Gastrocnemius medialis (tissue), 4 donors: ENCODE results near the gene PDYN. TPM values are rescaled to one million over a fixed set of nuclear protein-coding genes. Genes with fewer than 3 reads are reported as not detected.

Experiments used
- ATAC-seq, 2 donors: fragments of 150-250 bp; one replicate each; pipeline ENCODE4 v1.9.1; 2016
- DNase-seq, 2 donors: peaks; one replicate each; pipeline ENCODE4 v3.0.0-alpha.2; 2019
- H3K27ac ChIP-seq, 4 donors: fragments of 200-600 bp; sonication (generic); 1 replicate in 1 of 4; 2 replicates in 3 of 4; pipeline ENCODE4 v1.5.1; 2016 to 2018; ENCODE audit warnings: mild to moderate bottlenecking in 2 of 4, moderate library complexity in 1 of 4
- H3K27me3 ChIP-seq, 3 donors: fragments of 200-600 bp; sonication (generic) in 2 of 3; 1 replicate in 1 of 3; 2 replicates in 2 of 3; pipeline versions ENCODE4 v1.5.1 to v1.6.0; 2016 to 2019; ENCODE audit warnings: mild to moderate bottlenecking in 1 of 3, moderate library complexity in 1 of 3
- H3K36me3 ChIP-seq, 2 donors: fragments of 200-600 bp; sonication (generic) in 1 of 2; one replicate each; pipeline ENCODE4 v1.5.1; 2017 to 2018
- H3K4me1 ChIP-seq, 2 donors: fragments of 200-600 bp; sonication (generic) in 1 of 2; one replicate each; pipeline ENCODE4 v1.5.1; 2016 to 2017; ENCODE audit warnings: mild to moderate bottlenecking in 2 of 2
- H3K4me3 ChIP-seq, 4 donors: fragments of 200-600 bp; sonication (generic) in 3 of 4; 1 replicate in 1 of 4; 2 replicates in 3 of 4; pipeline ENCODE4 v1.5.1; 2016 to 2019; ENCODE audit warnings: mild to moderate bottlenecking in 2 of 4
- H3K9me3 ChIP-seq, 3 donors: fragments of 200-600 bp; sonication (generic) in 2 of 3; 1 replicate in 1 of 3; 2 replicates in 2 of 3; pipeline ENCODE4 v1.5.1; 2016 to 2019
- POLR2A ChIP-seq, 2 donors: fragments of 450-650 bp; IDR thresholded peaks; one replicate each; pipeline ENCODE4 v1.6.1; 2017; ENCODE audit warnings: antibody characterized with exemption in 2 of 2, mild to moderate bottlenecking in 2 of 2, moderate library complexity in 2 of 2
- in situ Hi-C, 4 donors: fragments of 200-750 bp; cut with MboI; loops; one replicate each; pipeline versions ENCODE4 v1.15.0 to v1.8.0; 2017; ENCODE audit warnings: low sequenced_read_pairs in 4 of 4
- intact Hi-C: fragments of 100-400 bp; cut with DNase I; formaldehyde crosslinking; loops from one replicate; pipeline ENCODE4 v1.15.1; 2023; ENCODE audit warnings: low total_unique reads
- total RNA-seq, 4 donors: library from RNA; depleted of rRNA; stranded (reverse); fragments of >200 nt; gene quantifications; one replicate each; pipeline versions ENCODE4 v1.1.0 to v1.2.3, GENCODE V29; 2016
- TF ChIP-seq, protein P1 (sequence below), 5 experiments: fragments of 450-650 bp in 3 of 5; fragments of 200-600 bp in 2 of 5; sonication (generic) in 2 of 5; IDR thresholded peaks in 4 of 5; conservative IDR thresholded peaks in 1 of 5; 1 replicate in 4 of 5; 2 replicates in 1 of 5; pipeline ENCODE4 v1.5.1; 2016 to 2019; ENCODE audit warnings: antibody characterized with exemption in 5 of 5, mild to moderate bottlenecking in 3 of 5, moderate library complexity in 3 of 5

The PDYN gene
- total RNA-seq, 4 donors from 2014 or later, result not detected

GRCh38 chr20:1959156-1959555, 34.7 kb downstream of the PDYN start:
- no peak for ATAC-seq
- in situ Hi-C loops, result no loop called here
- H3K27ac ChIP-seq, result no peak overlapping the region
- H3K9me3 ChIP-seq, result no peaks in the 10 kb centered on the region
- no peak overlapping the region for H3K4me3 ChIP-seq
- intact Hi-C loops, result no loop called here
- no peaks in the 10 kb centered on the region for H3K36me3 ChIP-seq
- no peak for TF ChIP-seq POLR2A (IDR thresholded peaks at IDR 0.05)
- TF ChIP-seq, protein P1, sequence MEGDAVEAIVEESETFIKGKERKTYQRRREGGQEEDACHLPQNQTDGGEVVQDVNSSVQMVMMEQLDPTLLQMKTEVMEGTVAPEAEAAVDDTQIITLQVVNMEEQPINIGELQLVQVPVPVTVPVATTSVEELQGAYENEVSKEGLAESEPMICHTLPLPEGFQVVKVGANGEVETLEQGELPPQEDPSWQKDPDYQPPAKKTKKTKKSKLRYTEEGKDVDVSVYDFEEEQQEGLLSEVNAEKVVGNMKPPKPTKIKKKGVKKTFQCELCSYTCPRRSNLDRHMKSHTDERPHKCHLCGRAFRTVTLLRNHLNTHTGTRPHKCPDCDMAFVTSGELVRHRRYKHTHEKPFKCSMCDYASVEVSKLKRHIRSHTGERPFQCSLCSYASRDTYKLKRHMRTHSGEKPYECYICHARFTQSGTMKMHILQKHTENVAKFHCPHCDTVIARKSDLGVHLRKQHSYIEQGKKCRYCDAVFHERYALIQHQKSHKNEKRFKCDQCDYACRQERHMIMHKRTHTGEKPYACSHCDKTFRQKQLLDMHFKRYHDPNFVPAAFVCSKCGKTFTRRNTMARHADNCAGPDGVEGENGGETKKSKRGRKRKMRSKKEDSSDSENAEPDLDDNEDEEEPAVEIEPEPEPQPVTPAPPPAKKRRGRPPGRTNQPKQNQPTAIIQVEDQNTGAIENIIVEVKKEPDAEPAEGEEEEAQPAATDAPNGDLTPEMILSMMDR (IDR thresholded peaks at IDR 0.05 in 4 of 5, conservative IDR thresholded peaks at IDR 0.05 in 1 of 5), result no peak
- DNase-seq, result no peak
- no peaks in the 10 kb centered on the region for H3K4me1 ChIP-seq
- H3K27me3 ChIP-seq, result no peaks in the 10 kb centered on the region

DNA sequence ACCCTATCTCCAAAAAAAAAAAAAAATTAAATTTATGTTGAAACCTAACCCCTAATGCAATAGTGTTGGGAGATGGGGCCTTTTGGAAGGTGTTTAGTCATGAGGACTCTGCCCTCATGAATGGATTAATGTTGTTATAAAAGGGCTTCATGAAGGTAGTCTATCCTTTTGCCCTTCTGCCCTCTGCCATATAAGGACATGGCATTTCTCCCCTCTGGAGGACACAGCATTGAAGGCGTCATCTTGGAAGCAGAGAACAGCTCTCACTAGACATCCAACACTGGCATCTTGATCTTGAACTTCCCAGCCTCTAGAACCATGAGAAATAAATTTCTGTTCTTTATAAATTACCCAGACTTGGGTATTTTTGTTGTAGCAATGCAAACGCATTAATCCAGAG, 35.4 kb downstream of the PDYN start:
- H3K27ac ChIP-seq, result no peak overlapping the region
- in situ Hi-C loops (no loop called here), intact Hi-C loops (no loop called here)
- ATAC-seq, result no peak
- H3K36me3 ChIP-seq, result no peaks in the 10 kb centered on the region
- no peak for DNase-seq
- H3K9me3 ChIP-seq, result no peaks in the 10 kb centered on the region
- no peak for TF ChIP-seq POLR2A (IDR thresholded peaks at IDR 0.05)
- TF ChIP-seq, protein P1 (IDR thresholded peaks at IDR 0.05 in 4 of 5, conservative IDR thresholded peaks at IDR 0.05 in 1 of 5), result no peak
- H3K4me3 ChIP-seq, result no peak overlapping the region
- H3K27me3 ChIP-seq, result no peaks in the 10 kb centered on the region
- H3K4me1 ChIP-seq, result no peaks in the 10 kb centered on the region

DNA sequence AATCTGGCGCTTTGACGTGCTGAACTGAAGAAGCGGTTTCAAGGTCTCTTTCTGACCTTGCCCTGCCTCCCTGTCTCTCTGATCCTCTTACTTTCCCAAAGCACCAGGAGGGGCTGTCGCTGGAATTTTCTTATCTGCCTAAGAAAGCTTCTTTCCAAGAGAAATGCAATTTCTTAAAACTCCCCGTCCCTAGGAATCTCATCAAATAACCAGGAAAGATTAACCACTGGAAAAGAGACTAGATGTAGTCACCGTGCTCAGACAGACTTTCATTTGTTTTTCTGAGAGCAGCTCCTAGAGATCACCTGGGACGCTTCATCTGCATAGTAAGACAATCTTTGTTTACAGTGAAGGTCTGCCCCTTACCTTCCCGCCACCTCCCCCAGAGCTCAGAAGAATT, 38.6 kb downstream of the PDYN start:
- intact Hi-C loops (no loop called here), in situ Hi-C loops (no loop called here)
- TF ChIP-seq POLR2A (IDR thresholded peaks at IDR 0.05), result no peak
- TF ChIP-seq, protein P1 (IDR thresholded peaks at IDR 0.05 in 4 of 5, conservative IDR thresholded peaks at IDR 0.05 in 1 of 5), result no peak
- DNase-seq, result no peak
- H3K4me3 ChIP-seq, result no peak overlapping the region
- H3K4me1 ChIP-seq, result no peaks in the 10 kb centered on the region
- no peaks in the 10 kb centered on the region for H3K9me3 ChIP-seq
- ATAC-seq, result no peak
- H3K36me3 ChIP-seq, result no peaks in the 10 kb centered on the region
- no peaks in the 10 kb centered on the region for H3K27me3 ChIP-seq
- H3K27ac ChIP-seq, result no peak overlapping the region

GRCh38 chr20:1953621-1954020, 40.2 kb downstream of the PDYN start:
- intact Hi-C loops, result no loop called here
- no peak overlapping the region for H3K4me3 ChIP-seq
- in situ Hi-C loops, result no loop called here
- H3K9me3 ChIP-seq, result no peaks in the 10 kb centered on the region
- no peak for ATAC-seq
- H3K4me1 ChIP-seq, result peaks cover 0 to under 1% of the 10 kb centered on the region in 2 donors
- no peak for DNase-seq
- no peak overlapping the region for H3K27ac ChIP-seq
- no peaks in the 10 kb centered on the region for H3K27me3 ChIP-seq
- no peak for TF ChIP-seq POLR2A (IDR thresholded peaks at IDR 0.05)
- TF ChIP-seq, protein P1 (IDR thresholded peaks at IDR 0.05 in 4 of 5, conservative IDR thresholded peaks at IDR 0.05 in 1 of 5), result no peak
- no peaks in the 10 kb centered on the region for H3K36me3 ChIP-seq
